Upper lobe of left lung (tissue), 4 donors: ENCODE results near the gene SYTL1.

Experiments used
- EP300 ChIP-seq, 4 donors: sonication (generic); formaldehyde crosslinking; IDR thresholded peaks; one replicate each; pipeline ENCODE4 v1.5.1; 2017; ENCODE audit warnings: antibody characterized with exemption in 4 of 4, control low read depth in 2 of 4
- POLR2A ChIP-seq, 4 donors: fragments of 450-650 bp; IDR thresholded peaks; one replicate each; pipeline ENCODE4 v1.5.1; 2016 to 2017; ENCODE audit warnings: antibody characterized with exemption in 4 of 4, mild to moderate bottlenecking in 2 of 4

GRCh38 chr1:27392096-27392777 lies 50.4 kb downstream of the SYTL1 start, which contains the start of gene GPR3:
- TF ChIP-seq POLR2A (IDR thresholded peaks at IDR 0.05) = no peak
- TF ChIP-seq EP300 (IDR thresholded peaks at IDR 0.05) = no peak
